Activated B cell treated with CpG ODN at 0.5 μM for 24 hours (primary cell): ENCODE results near the gene RPL12. TPM values are rescaled to one million over a fixed set of nuclear protein-coding genes. Genes with fewer than 3 reads are reported as not detected.
A peak's percentile ranks its signal among the peaks of the same experiment; 100 is the strongest.

Source experiments
- ATAC-seq: fragments of 200-7000 bp; cut with Tn5 transposase; one replicate; pipeline ENCODE4 v1.10.0; 2021; ENCODE audit warnings: low read depth, mild to moderate bottlenecking, moderate library complexity
- CTCF ChIA-PET: fragments of 350-600 bp; sonication (Branson Sonifier 250); formaldehyde crosslinking; loops from one replicate; lab custom pipeline; 2021; ENCODE audit warnings: antibody characterized with exemption; lab: Charles Lee
- POLR2A ChIA-PET: fragments of 350-600 bp; sonication (Branson Sonifier 250); formaldehyde crosslinking; loops from one replicate; lab custom pipeline; 2021; ENCODE audit warnings: antibody characterized with exemption; lab: Charles Lee
- DNase-seq: peaks from one replicate; pipeline ENCODE4 v3.0.0; 2022
- H3K27ac Mint-ChIP-seq: one replicate; pipeline ENCODE4 v1.8.0; 2020; ENCODE audit warnings: mixed read lengths
- H3K27me3 Mint-ChIP-seq: one replicate; pipeline ENCODE4 v1.8.0; 2021; ENCODE audit warnings: mixed read lengths
- H3K36me3 Mint-ChIP-seq: one replicate; pipeline ENCODE4 v1.8.0; 2021; ENCODE audit warnings: low read depth, mixed read lengths
- H3K4me1 Mint-ChIP-seq: one replicate; pipeline ENCODE4 v1.8.0; 2021; ENCODE audit warnings: mixed read lengths
- H3K4me3 Mint-ChIP-seq: one replicate; pipeline ENCODE4 v1.8.0; 2020; ENCODE audit warnings: mild to moderate bottlenecking, mixed read lengths
- H3K9me3 Mint-ChIP-seq: one replicate; pipeline ENCODE4 v1.8.0; 2020; ENCODE audit warnings: mixed read lengths
- intact Hi-C: fragments of 100-400 bp; cut with micrococcal nuclease; formaldehyde crosslinking; loops from one replicate; pipeline ENCODE4 v1.15.1; 2024
- total RNA-seq: library from RNA; stranded (reverse); gene quantifications from 2 replicates; pipeline ENCODE4 v1.2.3, GENCODE V29; 2022
- TF ChIP-seq, protein P1 (sequence below): fragments of 200-600 bp; IDR thresholded peaks from one replicate; pipeline ENCODE4 v1.8.0; 2022; ENCODE audit warnings: antibody characterized with exemption, mild to moderate bottlenecking

RPL12 gene
- total RNA-seq, 1 donor from 2014 or later = 2,307 TPM

- ChIA-PET POLR2A (no interaction called here), CTCF (no interaction called here)
- ATAC-seq = no peak
- Mint-ChIP-seq H3K4me1 (peaks cover 19% of the 10 kb centered on the region), H3K36me3 (peaks cover 45% of the 10 kb centered on the region), H3K9me3 (no peaks in the 10 kb centered on the region), H3K27me3 (no peaks in the 10 kb centered on the region), H3K4me3 (no peak overlapping the region), H3K27ac (peak overlapping the region; percentile 37)
- TF ChIP-seq, protein P1, sequence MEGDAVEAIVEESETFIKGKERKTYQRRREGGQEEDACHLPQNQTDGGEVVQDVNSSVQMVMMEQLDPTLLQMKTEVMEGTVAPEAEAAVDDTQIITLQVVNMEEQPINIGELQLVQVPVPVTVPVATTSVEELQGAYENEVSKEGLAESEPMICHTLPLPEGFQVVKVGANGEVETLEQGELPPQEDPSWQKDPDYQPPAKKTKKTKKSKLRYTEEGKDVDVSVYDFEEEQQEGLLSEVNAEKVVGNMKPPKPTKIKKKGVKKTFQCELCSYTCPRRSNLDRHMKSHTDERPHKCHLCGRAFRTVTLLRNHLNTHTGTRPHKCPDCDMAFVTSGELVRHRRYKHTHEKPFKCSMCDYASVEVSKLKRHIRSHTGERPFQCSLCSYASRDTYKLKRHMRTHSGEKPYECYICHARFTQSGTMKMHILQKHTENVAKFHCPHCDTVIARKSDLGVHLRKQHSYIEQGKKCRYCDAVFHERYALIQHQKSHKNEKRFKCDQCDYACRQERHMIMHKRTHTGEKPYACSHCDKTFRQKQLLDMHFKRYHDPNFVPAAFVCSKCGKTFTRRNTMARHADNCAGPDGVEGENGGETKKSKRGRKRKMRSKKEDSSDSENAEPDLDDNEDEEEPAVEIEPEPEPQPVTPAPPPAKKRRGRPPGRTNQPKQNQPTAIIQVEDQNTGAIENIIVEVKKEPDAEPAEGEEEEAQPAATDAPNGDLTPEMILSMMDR = no peak
- intact Hi-C loops = no loop called here
- DNase-seq = no peak
Observed at GRCh38 chr9:127457191-127457878, 6.1 kb upstream of the RPL12 start.

DNA sequence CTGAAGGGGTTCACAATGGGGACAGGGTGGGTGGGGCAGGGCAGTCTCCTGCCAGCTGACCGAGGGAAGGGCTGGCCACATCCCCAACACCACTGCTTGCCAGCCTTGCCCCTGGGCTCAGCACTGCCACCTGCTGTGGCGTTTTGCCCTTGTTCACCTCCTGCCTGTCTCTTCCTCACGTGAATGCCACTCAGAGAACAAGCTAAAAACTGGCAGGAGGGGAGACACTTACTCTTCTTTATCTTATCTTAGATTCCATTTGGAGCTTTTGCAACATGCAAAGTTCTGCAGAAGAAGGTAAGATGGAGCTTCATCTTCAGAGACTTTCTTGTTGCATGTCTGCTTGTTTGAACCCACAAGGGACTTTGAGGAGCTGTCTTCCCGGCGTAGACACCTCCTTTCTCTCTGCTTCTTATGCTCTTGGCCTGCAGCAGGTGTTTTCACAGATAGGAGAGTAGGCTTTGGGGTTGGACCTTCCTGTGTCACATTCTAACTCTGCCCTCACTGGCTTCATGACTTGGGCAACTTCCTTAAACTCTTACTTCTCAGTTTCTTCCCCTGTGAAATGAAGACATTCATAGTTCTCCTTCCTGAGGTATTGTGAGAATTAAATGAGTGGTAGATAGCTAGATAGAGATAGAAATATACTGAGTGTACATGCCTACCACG, 4.3 kb upstream of the RPL12 start:
- ATAC-seq (peak; percentile 9), DNase-seq (no peak)
- Mint-ChIP-seq H3K4me3 (peak overlapping the region; percentile 42), H3K27ac (peak overlapping the region; percentile 66), H3K36me3 (peaks cover 45% of the 10 kb centered on the region), H3K4me1 (peaks cover 34% of the 10 kb centered on the region), H3K9me3 (no peaks in the 10 kb centered on the region), H3K27me3 (no peaks in the 10 kb centered on the region)
- ChIA-PET POLR2A (interaction anchor here (0.5 to 2.7 kb wide), 9 partner anchors 10 to 1268 kb away, joined by 3 to 15 read pairs (median 4); partner anchors contain the start of gene ZDHHC12), CTCF (interaction anchor here (0.6 to 2.3 kb wide), 7 partner anchors 12 to 514 kb away, joined by 3 to 6 read pairs (median 3); partner anchors contain the start of gene SLC2A8)
- intact Hi-C loops = loop anchor here (1.0 kb wide), 1 partner anchor 241 kb away; no protein-coding TSS in a partner anchor
- TF ChIP-seq, protein P1 = no peak

DNA sequence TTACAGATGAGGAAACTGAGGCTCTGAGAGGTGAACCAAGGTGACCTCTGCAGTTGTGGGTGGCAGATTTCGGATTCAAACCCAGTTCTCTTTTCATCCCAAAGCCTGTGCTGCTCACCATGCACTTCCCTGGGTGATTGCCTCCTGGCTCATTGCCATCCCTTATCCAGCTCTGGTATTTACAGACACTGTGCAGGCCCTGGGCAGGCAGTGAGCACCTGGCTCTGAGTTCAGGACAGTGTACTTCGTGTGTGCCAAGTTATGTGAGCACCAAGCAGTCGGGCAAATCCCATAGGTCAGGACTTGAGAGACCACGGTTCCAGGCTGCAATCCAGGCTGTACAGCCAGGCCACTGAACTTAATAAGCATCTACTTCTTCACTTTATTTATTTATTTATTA, 1.5 kb upstream of the RPL12 start:
- Mint-ChIP-seq H3K4me1 (peaks cover 62% of the 10 kb centered on the region), H3K4me3 (peak overlapping the region; percentile 96), H3K27ac (no peak overlapping the region), H3K9me3 (no peaks in the 10 kb centered on the region), H3K27me3 (no peaks in the 10 kb centered on the region), H3K36me3 (peaks cover 59% of the 10 kb centered on the region)
- ATAC-seq = no peak
- CTCF ChIA-PET = no interaction called here
- intact Hi-C loops = loop anchor here (5.0 kb wide), 1 partner anchor 1430 kb away; the partner anchor contains the start of genes KYAT1 and LRRC8A
- TF ChIP-seq, protein P1 = no peak
- DNase-seq = no peak
- POLR2A ChIA-PET = no interaction called here

- CTCF ChIA-PET = interaction anchor here (1.0 kb wide), 1 partner anchor 283 kb away, joined by 4 read pairs; the partner anchor contains the start of gene TOR2A
- Mint-ChIP-seq H3K9me3 (no peaks in the 10 kb centered on the region), H3K36me3 (peaks cover 60% of the 10 kb centered on the region), H3K4me3 (peak overlapping the region; percentile 96), H3K27ac (peak overlapping the region; percentile 96), H3K4me1 (peaks cover 66% of the 10 kb centered on the region), H3K27me3 (no peaks in the 10 kb centered on the region)
- TF ChIP-seq, protein P1 = no peak
- POLR2A ChIA-PET = interaction anchor here (0.7 to 2.9 kb wide), 28 partner anchors 8 to 1231 kb away, joined by 3 to 44 read pairs (median 6); partner anchors contain the start of genes CDK9, PIP5KL1, PTRH1 and SH2D3C
- ATAC-seq (peak; percentile 4), DNase-seq (peak; percentile 37)
- intact Hi-C loops = loop anchor here (1.0 to 5.0 kb wide), 9 partner anchors 28 to 1430 kb away; partner anchors contain the start of genes KYAT1, LRRC8A, PTRH1 and SH2D3C
Observed at GRCh38 chr9:127451858-127452656, 851 bp upstream of the RPL12 start.
